ENCODE measurements around the gene UBE3C.

- TF ChIP-seq POLR2A (IDR thresholded peaks at IDR 0.05) (no peak), CTCF (IDR thresholded peaks at IDR 0.05) (no peak)
Measured at GRCh38 chr7:157297185-157297584, 158.5 kb downstream of the UBE3C start.
